SU-DHL-6 (cell line): ENCODE results near the gene OR6B2.

ENCODE experiments used
- H2AFZ ChIP-seq: fragments of 200-600 bp; sonication (generic); 2 replicates; pipeline ENCODE4 v1.6.1; 2014; ENCODE audit warnings: low read depth, mild to moderate bottlenecking, moderate library complexity, mixed read lengths, antibody characterized with exemption, low read length; ENCODE audit not compliant: severe bottlenecking
- H3F3A ChIP-seq: fragments of 200-600 bp; shearing (Covaris generic); 2 replicates; pipeline ENCODE4 v1.6.0; 2016; ENCODE audit warnings: antibody characterized with exemption, mild to moderate bottlenecking; ENCODE audit not compliant: insufficient read depth
- H3K27ac ChIP-seq: fragments of 200-600 bp; sonication (generic); 2 replicates; pipeline ENCODE4 v1.5.1; 2016; ENCODE audit warnings: low read depth, mild to moderate bottlenecking, low read length, moderate library complexity, mixed read lengths
- H3K27me3 ChIP-seq: fragments of 200-600 bp; sonication (generic), shearing (Covaris generic); 2 replicates; pipeline ENCODE4 v1.6.0; 2014; ENCODE audit warnings: mild to moderate bottlenecking, low read length
- H3K36me3 ChIP-seq: fragments of 200-600 bp; sonication (generic); 2 replicates; pipeline ENCODE4 v1.6.1; 2014; ENCODE audit warnings: mild to moderate bottlenecking, low read length, mixed read lengths
- H3K4me2 ChIP-seq: fragments of 300-600, 200-600 bp; shearing (Covaris generic), sonication (generic); 2 replicates; pipeline ENCODE4 v1.6.0; 2014; ENCODE audit warnings: low read length, low read depth, mild to moderate bottlenecking; ENCODE audit not compliant: poor library complexity, severe bottlenecking
- H3K4me3 ChIP-seq: fragments of 200-600 bp; sonication (generic); 2 replicates; pipeline ENCODE4 v1.5.1; 2014; ENCODE audit warnings: antibody characterized with exemption, low read length, mild to moderate bottlenecking, mixed read lengths; ENCODE audit not compliant: insufficient read depth, poor library complexity, severe bottlenecking
- H3K79me2 ChIP-seq: fragments of 200-600 bp; sonication (generic); 2 replicates; pipeline ENCODE4 v1.6.1; 2014; ENCODE audit warnings: mild to moderate bottlenecking, low read length, moderate library complexity; ENCODE audit not compliant: insufficient read depth
- H3K9ac ChIP-seq: fragments of 200-600 bp; sonication (generic); 2 replicates; pipeline ENCODE4 v1.7.0; 2014; ENCODE audit warnings: mild to moderate bottlenecking, low read length
- H3K9me2 ChIP-seq: fragments of 200-600 bp; sonication (generic); replicated peaks from 2 replicates; pipeline ENCODE4 v1.6.1; 2014; ENCODE audit warnings: low read length; ENCODE audit not compliant: insufficient read depth
- H3K9me3 ChIP-seq: fragments of 200-600 bp; sonication (generic); 2 replicates; pipeline ENCODE4 v1.6.1; 2014; ENCODE audit warnings: low read length, mixed read lengths; ENCODE audit not compliant: insufficient read depth
- H4K20me1 ChIP-seq: fragments of 200-600 bp; sonication (generic); 2 replicates; pipeline ENCODE4 v1.6.1; 2014; ENCODE audit warnings: low read depth, mild to moderate bottlenecking, antibody characterized with exemption, low read length, moderate library complexity, mixed read lengths
- CTCF ChIP-seq: fragments of 200-600 bp; sonication (generic); IDR thresholded peaks from one replicate; pipeline ENCODE4 v1.5.1; 2017; ENCODE audit warnings: antibody characterized with exemption, mild to moderate bottlenecking, low read length, moderate library complexity; ENCODE audit not compliant: insufficient read depth, poor library complexity, severe bottlenecking
- EZH2phosphoT487 ChIP-seq: fragments of 200-600 bp; sonication (generic), shearing (Covaris generic); conservative IDR thresholded peaks from 2 replicates; pipeline ENCODE4 v1.6.1; 2018; ENCODE audit warnings: mild to moderate bottlenecking, antibody characterized with exemption, low read length, moderate library complexity, mixed read lengths

The OR6B2 gene

GRCh38 chr2:240037358-240037757 lies 7.1 kb upstream of the OR6B2 start:
- Histone ChIP-seq H3K9ac (no peak overlapping the region), H3K4me3 (no peak overlapping the region), H3K79me2 (no peaks in the 10 kb centered on the region), H3F3A (no peaks in the 10 kb centered on the region), H2AFZ (no peak overlapping the region), H3K9me3 (no peaks in the 10 kb centered on the region), H3K4me2 (no peak overlapping the region), H3K9me2 (no peaks in the 10 kb centered on the region), H4K20me1 (no peaks in the 10 kb centered on the region), H3K27me3 (no peaks in the 10 kb centered on the region), H3K27ac (no peak overlapping the region), H3K36me3 (no peaks in the 10 kb centered on the region)
- TF ChIP-seq EZH2phosphoT487 = no peak
- no peak for TF ChIP-seq CTCF

GRCh38 chr2:240033330-240033678 lies 3.1 kb upstream of the OR6B2 start:
- no peaks in the 10 kb centered on the region for H3K79me2 ChIP-seq

GRCh38 chr2:240032406-240033329 lies 2.4 kb upstream of the OR6B2 start:
- TF ChIP-seq EZH2phosphoT487 (no peak), CTCF (no peak)
- no peaks in the 10 kb centered on the region for H3K27me3 ChIP-seq
- H3K9me3 ChIP-seq = no peaks in the 10 kb centered on the region

More at GRCh38 chr2:240033330-240033678, 3.1 kb upstream of the OR6B2 start:
- no peaks in the 10 kb centered on the region for H3K9me2 ChIP-seq
- no peaks in the 10 kb centered on the region for H3K9me3 ChIP-seq
- H4K20me1 ChIP-seq = no peaks in the 10 kb centered on the region
- no peak overlapping the region for H3K9ac ChIP-seq
- H3K36me3 ChIP-seq = no peaks in the 10 kb centered on the region
- no peak overlapping the region for H3K4me3 ChIP-seq
- no peaks in the 10 kb centered on the region for H3F3A ChIP-seq
- H3K4me2 ChIP-seq = no peak overlapping the region
- no peak overlapping the region for H3K27ac ChIP-seq
- TF ChIP-seq EZH2phosphoT487 (no peak), CTCF (no peak)
- H2AFZ ChIP-seq = no peak overlapping the region
- H3K27me3 ChIP-seq = no peaks in the 10 kb centered on the region

More at GRCh38 chr2:240032406-240033329, 2.4 kb upstream of the OR6B2 start:
- H4K20me1 ChIP-seq = no peaks in the 10 kb centered on the region
- no peak overlapping the region for H3K27ac ChIP-seq
- no peak overlapping the region for H2AFZ ChIP-seq
- H3K9ac ChIP-seq = no peak overlapping the region
- H3K4me3 ChIP-seq = no peak overlapping the region
- H3K36me3 ChIP-seq = no peaks in the 10 kb centered on the region
- no peak overlapping the region for H3K4me2 ChIP-seq
- no peaks in the 10 kb centered on the region for H3F3A ChIP-seq
- no peaks in the 10 kb centered on the region for H3K9me2 ChIP-seq
- no peaks in the 10 kb centered on the region for H3K79me2 ChIP-seq
